Sigmoid colon (tissue), 4 donors: ENCODE measurements around the gene ITPRIP.
A peak's percentile ranks its signal among the peaks of the same experiment; 100 is the strongest.

Experiments used
- CTCF ChIP-seq, 4 experiments: fragments of 450-650 bp in 3 of 4; fragments of 200-600 bp in 1 of 4; IDR thresholded peaks; one replicate each; pipeline ENCODE4 v1.5.1; 2016 to 2019; ENCODE audit warnings: antibody characterized with exemption in 4 of 4, mild to moderate bottlenecking in 3 of 4, moderate library complexity in 2 of 4
- EP300 ChIP-seq, 4 donors: sonication (generic); formaldehyde crosslinking; IDR thresholded peaks; one replicate each; pipeline ENCODE4 v1.6.1; 2017; ENCODE audit warnings: antibody characterized with exemption in 4 of 4
- POLR2AphosphoS5 ChIP-seq, 4 donors: sonication (generic); formaldehyde crosslinking; IDR thresholded peaks; one replicate each; pipeline ENCODE4 v1.6.1; 2017; ENCODE audit warnings: antibody characterized with exemption in 4 of 4

DNA sequence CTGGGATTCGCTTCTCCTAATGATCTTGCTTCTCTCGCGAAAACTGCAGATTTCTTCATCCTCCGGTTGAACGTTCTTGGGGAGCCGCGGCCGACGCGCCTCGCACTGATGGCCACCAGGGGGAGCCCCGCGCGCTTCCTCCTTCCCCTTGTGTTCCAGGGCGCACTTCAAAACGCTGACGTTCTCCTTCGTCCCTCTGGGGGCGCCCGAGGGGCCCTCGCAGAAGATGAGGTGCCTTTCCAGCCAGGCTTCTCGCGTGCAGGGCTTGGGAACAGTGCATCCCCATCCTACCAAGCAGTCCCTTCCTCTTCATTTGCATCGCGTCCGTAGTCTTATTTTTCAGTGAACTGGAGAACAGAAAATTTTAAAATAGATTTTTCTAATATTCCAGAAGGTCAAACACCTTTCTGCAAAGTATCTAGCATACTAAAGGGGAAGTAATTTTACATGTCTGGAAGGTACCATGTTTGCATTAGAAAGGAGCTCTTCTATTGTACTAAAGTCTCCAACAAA lies 46.8 kb downstream of the ITPRIP start:
- TF ChIP-seq CTCF (IDR thresholded peaks at IDR 0.05) (peak; percentile 98 to 99 (median 98)), POLR2AphosphoS5 (IDR thresholded peaks at IDR 0.05) (peak in 1 of 4 donors; percentile 37), EP300 (IDR thresholded peaks at IDR 0.05) (no peak)
